GM20431 (cell line): Measurements from ENCODE around the gene SEMA5A.

Source experiments
- in situ Hi-C: fragments of 300-500 bp; cut with MseI, MboI; formaldehyde crosslinking; loops from one replicate; pipeline ENCODE4 v1.15.0; 2020; ENCODE audit warnings: low sequenced_read_pairs; ENCODE audit not compliant: unreplicated experiment

Gene SEMA5A

GRCh38 chr5:9168791-9169556, 376.9 kb downstream of the SEMA5A start:
- in situ Hi-C loops: no loop called here

- in situ Hi-C loops: no loop called here
Measured at GRCh38 chr5:9166202-9167112, 379.4 kb downstream of the SEMA5A start.

GRCh38 chr5:9165546-9165945, 380.3 kb downstream of the SEMA5A start:
- in situ Hi-C loops: no loop called here

- in situ Hi-C loops: no loop called here
Measured at GRCh38 chr5:9160747-9161146, 385.1 kb downstream of the SEMA5A start.

- in situ Hi-C loops: no loop called here
Measured at GRCh38 chr5:9157811-9158210, 388.1 kb downstream of the SEMA5A start.

GRCh38 chr5:9157020-9157419, 388.9 kb downstream of the SEMA5A start:
- in situ Hi-C loops: no loop called here

- in situ Hi-C loops: no loop called here
Measured at GRCh38 chr5:9156282-9156681, 389.6 kb downstream of the SEMA5A start.

GRCh38 chr5:9151684-9152427, 394.0 kb downstream of the SEMA5A start:
- in situ Hi-C loops: no loop called here

GRCh38 chr5:9149988-9150387, 395.9 kb downstream of the SEMA5A start:
- in situ Hi-C loops: no loop called here

GRCh38 chr5:9148242-9148641, 397.6 kb downstream of the SEMA5A start:
- in situ Hi-C loops: no loop called here

- in situ Hi-C loops: no loop called here
Measured at GRCh38 chr5:9140711-9141110, 405.2 kb downstream of the SEMA5A start.

GRCh38 chr5:9140202-9140601, 405.7 kb downstream of the SEMA5A start:
- in situ Hi-C loops: no loop called here

- in situ Hi-C loops: no loop called here
Measured at GRCh38 chr5:9139344-9139743, 406.5 kb downstream of the SEMA5A start.

GRCh38 chr5:9128136-9128535, 417.7 kb downstream of the SEMA5A start:
- in situ Hi-C loops: no loop called here

GRCh38 chr5:9126490-9126889, 419.4 kb downstream of the SEMA5A start:
- in situ Hi-C loops: no loop called here

GRCh38 chr5:9125852-9126251, 420.0 kb downstream of the SEMA5A start:
- in situ Hi-C loops: no loop called here

GRCh38 chr5:9124838-9125237, 421.0 kb downstream of the SEMA5A start:
- in situ Hi-C loops: no loop called here

GRCh38 chr5:9124071-9124470, 421.8 kb downstream of the SEMA5A start:
- in situ Hi-C loops: no loop called here

GRCh38 chr5:9122528-9122927, 423.3 kb downstream of the SEMA5A start:
- in situ Hi-C loops: no loop called here

- in situ Hi-C loops: no loop called here
Measured at GRCh38 chr5:9121597-9121996, 424.3 kb downstream of the SEMA5A start.

- in situ Hi-C loops: no loop called here
Measured at GRCh38 chr5:9118852-9119251, 427.0 kb downstream of the SEMA5A start.
